Smooth muscle cell of the umbilical artery (primary cell): ENCODE results near the gene RPL21. TPM values are rescaled to one million over a fixed set of nuclear protein-coding genes. Genes with fewer than 3 reads are reported as not detected.

Experiments used
- total RNA-seq: library from RNA; depleted of rRNA; stranded (reverse); fragments of >200 nt; gene quantifications from 2 replicates; pipeline ENCODE4 v1.2.3, GENCODE V29; 2014

The RPL21 gene
- total RNA-seq = 286 and 757 TPM in 2 replicates

GRCh38 chr13:27251166-27252091, at the start of gene RPL21:
TSS of gene RPL21 (plus strand) at chr13:27251558. CDS start at chr13:27253777, 2,219 bp downstream.

DNA sequence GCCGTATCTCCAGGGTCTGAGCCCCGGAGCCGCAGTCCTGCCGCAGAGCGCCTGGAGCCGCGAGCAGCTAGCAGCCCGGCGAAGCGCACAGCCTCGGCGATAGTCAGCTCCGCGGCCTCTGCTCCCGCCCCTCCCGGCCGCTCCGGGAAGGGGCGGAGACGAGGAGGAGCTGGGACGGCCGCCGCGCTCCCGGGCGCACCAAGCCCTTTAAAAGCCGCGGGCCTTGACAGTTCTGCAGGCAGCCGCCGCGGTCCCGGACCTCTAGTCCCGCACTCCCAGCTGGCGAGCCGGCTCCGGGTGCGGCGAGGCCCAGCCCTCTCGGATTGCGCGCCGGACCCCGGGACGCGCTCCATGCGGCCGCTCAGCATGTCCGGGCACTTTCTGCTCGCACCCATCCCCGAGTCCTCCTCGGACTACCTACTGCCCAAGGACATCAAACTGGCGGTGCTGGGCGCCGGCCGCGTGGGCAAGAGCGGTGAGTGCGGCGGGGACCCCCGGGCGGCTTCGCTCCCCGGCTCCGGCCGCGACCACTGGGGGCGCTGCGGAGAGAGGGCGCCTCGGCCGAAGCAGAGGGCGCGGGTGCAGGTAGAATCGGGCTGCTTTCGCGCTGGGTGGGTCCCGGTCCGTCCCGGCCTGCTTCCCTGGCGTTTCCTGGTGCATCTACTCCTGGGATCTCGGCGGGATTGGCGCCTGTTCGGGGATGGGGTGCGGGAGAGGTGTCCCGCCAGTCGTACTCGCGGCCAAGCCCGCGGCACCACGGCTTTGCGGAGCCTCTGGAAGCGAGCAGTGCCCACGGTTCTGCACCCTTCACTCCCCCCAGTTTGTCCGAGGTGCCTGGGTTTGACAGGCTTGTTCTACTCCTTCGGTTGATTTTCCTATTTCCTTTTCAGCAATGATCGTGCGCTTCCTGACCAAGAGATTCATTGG, 19.5 kb downstream of the RPL21 start, which contains the start of gene RASL11A:
Gene RASL11A (plus strand): TSS at position 237 of the 927 bp plus-strand sequence. CDS start 115 bp downstream, at position 352.

Other genes starting within 250 kb of the RPL21 start
- 25.5 and 48.2 TPM in 2 replicates for gene USP12, start 79.7 kb upstream of the RPL21 start, total RNA-seq
- 0.89 and 2.6 TPM in 2 replicates for gene RASL11A, start 19.3 kb downstream of the RPL21 start, total RNA-seq
- gene GTF3A, start 173.1 kb downstream of the RPL21 start, total RNA-seq = 93.8 and 127 TPM in 2 replicates
- gene MTIF3, start 199.0 kb downstream of the RPL21 start, total RNA-seq = 39.4 and 50.2 TPM in 2 replicates